Mammary epithelial cell (primary cell): ENCODE results near the gene SERPINA7.

ENCODE experiments used
- EZH2 ChIP-seq: IDR thresholded peaks from 2 replicates; pipeline ENCODE4 v1.6.1; 2012; ENCODE audit warnings: low read length, inconsistent platforms, borderline replicate concordance
- TF ChIP-seq, protein P1 (sequence below), 2 donors: IDR thresholded peaks in 1 of 2; conservative IDR thresholded peaks in 1 of 2; 2 replicates each; pipeline ENCODE4 v1.5.1; 2011 to 2012; ENCODE audit warnings: inconsistent platforms in 2 of 2, low read length in 2 of 2, mild to moderate bottlenecking in 2 of 2, control low read depth in 1 of 2, low read depth in 1 of 2; ENCODE audit not compliant: insufficient read depth in 1 of 2; ENCODE audit errors: extremely low read depth in 1 of 2

DNA sequence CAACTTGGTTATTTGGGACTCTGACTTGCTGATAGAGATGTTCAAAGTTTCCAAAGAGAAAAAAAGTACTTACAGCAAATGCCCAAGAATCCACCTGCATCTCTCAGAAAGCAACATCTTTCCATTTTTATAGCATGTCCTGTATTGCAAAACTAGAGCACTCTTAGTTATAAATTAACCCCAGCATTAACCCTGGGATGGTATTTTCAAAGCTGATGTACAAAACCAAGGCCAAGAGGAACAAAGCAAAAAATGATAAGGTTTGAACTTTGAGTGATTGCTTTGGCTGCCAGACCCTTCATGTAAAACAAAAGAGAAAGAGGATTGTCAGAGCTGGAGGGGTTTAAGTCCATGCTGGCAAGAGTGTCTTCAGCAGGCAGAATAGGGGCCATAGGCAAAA is at the start of gene SERPINA7:
- no peak for TF ChIP-seq EZH2
- TF ChIP-seq, protein P1, sequence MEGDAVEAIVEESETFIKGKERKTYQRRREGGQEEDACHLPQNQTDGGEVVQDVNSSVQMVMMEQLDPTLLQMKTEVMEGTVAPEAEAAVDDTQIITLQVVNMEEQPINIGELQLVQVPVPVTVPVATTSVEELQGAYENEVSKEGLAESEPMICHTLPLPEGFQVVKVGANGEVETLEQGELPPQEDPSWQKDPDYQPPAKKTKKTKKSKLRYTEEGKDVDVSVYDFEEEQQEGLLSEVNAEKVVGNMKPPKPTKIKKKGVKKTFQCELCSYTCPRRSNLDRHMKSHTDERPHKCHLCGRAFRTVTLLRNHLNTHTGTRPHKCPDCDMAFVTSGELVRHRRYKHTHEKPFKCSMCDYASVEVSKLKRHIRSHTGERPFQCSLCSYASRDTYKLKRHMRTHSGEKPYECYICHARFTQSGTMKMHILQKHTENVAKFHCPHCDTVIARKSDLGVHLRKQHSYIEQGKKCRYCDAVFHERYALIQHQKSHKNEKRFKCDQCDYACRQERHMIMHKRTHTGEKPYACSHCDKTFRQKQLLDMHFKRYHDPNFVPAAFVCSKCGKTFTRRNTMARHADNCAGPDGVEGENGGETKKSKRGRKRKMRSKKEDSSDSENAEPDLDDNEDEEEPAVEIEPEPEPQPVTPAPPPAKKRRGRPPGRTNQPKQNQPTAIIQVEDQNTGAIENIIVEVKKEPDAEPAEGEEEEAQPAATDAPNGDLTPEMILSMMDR (conservative IDR thresholded peaks at IDR 0.05 in 1 of 2, IDR thresholded peaks at IDR 0.05 in 1 of 2; ENCODE audit: extremely low read depth in 1 of 2, insufficient read depth in 1 of 2, low read depth in 1 of 2, low read length in 2 of 2), result no peak
